CD4-positive, alpha-beta T cell treated with Interleukin-15 for 4 hours (primary cell): ENCODE measurements around the gene CNTNAP2.

Experiments used
- DNase-seq: peaks from one replicate; pipeline ENCODE4 v3.0.0-alpha.2; 2020; ENCODE audit warnings: low spot score

Gene CNTNAP2

GRCh38 chr7:147405621-147406020, 1289.0 kb downstream of the CNTNAP2 start:
- DNase-seq = no peak

DNA sequence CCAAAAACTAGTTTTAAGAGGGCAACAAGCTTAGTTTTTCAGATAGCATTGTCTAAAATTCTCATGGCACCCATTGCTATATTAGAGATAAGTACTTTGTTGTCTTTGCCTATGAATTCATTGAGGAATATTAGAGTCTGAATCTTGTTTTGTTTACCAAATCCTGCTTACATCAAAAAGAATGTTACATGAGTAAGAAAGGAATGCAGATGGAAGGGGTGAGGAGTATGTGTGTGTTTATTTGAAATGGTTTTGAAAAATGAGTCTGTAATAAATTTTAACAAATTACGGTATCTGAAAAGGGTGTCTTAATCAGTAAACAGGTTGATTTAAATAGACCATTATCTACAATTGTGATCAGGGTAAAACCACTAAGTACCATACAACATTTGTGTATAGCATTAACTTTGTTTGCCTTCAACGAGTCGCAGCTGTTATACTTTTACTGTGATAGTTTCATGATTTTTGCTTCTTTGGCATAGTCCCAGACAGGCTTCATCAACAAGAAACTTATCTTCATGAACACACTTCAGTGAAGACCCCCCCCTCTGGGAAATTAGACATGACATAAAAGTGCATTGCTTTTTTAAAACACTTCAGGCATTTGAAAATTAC, 1290.0 kb downstream of the CNTNAP2 start:
- DNase-seq = no peak

GRCh38 chr7:147411096-147411495, 1294.5 kb downstream of the CNTNAP2 start:
- no peak for DNase-seq

- no peak for DNase-seq
These were observed 1295.5 kb downstream of the CNTNAP2 start for GRCh38 chr7:147412109-147412508.

- DNase-seq = no peak
These were observed 1296.4 kb downstream of the CNTNAP2 start for GRCh38 chr7:147412782-147413556.

DNA sequence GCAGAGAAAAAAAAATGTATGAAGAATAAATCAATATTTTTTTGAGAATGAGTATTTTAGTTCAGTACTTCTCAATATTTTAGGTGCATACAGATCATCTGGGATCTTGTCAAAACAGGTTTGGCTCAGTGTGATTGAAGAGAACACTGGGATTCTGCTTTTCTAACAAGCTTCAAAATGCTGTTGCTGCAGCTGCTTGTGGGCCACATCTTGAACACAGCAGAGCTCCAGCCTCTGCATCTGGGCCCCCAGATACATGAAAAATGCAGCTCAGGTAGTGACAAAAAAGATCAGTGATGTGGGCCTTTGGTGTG, 1296.9 kb downstream of the CNTNAP2 start:
- no peak for DNase-seq

DNA sequence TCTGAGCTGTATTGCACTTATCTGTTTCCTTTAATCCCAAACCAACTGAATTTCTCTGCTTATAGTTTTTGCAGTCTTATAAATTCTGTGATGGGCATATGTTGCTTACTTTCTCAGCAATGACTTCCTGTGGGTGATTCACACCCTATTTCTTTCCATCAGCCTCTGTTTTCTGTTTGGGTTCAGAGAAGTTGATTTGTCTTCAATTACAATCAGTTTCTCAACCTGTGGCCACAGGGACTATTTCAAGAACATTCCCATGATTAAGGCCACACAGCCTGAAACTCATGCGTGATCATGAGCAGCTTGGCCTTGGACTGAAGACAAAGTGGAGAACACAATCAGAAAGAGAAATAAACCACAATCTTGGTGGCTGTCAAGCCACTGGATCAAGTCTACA, 1299.4 kb downstream of the CNTNAP2 start:
- DNase-seq = no peak

- DNase-seq = no peak
These were observed 1302.4 kb downstream of the CNTNAP2 start for GRCh38 chr7:147418966-147419365.

DNA sequence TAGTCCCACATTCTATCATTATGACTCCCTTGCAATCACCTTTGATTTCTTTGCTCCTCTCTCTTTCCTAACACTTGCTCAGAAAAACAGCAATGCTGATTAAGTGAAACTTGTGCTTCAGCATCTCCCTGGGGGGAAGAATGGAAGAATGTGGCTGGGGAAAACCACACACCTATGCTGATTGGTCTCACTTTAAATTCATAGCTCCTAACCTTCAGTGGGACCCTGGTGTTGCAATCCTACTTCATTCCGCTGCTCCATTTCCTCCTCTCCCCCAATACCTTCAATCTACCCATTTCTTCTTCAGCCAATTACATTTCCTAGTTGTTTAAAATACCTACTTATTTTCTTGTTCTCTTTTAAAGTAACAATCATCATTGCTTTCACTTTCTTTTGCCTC, 1307.3 kb downstream of the CNTNAP2 start:
- DNase-seq = no peak

- no peak for DNase-seq
These were observed 1311.5 kb downstream of the CNTNAP2 start for GRCh38 chr7:147428075-147428474.

GRCh38 chr7:147429961-147430360, 1313.4 kb downstream of the CNTNAP2 start:
- no peak for DNase-seq

- DNase-seq = no peak
These were observed 1315.5 kb downstream of the CNTNAP2 start for GRCh38 chr7:147432079-147432478.

GRCh38 chr7:147432576-147432975, 1316.0 kb downstream of the CNTNAP2 start:
- DNase-seq = no peak

GRCh38 chr7:147436718-147437117, 1320.1 kb downstream of the CNTNAP2 start:
- DNase-seq = no peak

DNA sequence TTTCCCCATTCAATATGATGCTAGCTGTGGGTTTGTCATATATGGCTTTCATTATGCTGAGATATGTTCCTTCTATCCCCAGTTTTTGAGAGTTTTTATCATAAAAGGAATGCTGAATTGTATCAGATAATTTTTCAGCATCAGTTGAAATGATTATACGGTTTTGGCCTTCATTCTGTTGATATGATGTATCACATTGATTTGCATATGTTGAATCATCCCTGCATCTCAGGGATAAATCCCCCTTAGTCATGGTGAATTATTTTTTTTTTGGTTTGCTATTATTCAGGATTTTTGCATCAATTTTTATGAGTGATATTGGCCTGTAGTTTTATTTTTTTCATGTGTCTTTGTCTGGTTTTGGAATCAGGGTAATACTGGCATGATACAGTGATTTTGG, 1321.6 kb downstream of the CNTNAP2 start:
- DNase-seq = no peak

DNA sequence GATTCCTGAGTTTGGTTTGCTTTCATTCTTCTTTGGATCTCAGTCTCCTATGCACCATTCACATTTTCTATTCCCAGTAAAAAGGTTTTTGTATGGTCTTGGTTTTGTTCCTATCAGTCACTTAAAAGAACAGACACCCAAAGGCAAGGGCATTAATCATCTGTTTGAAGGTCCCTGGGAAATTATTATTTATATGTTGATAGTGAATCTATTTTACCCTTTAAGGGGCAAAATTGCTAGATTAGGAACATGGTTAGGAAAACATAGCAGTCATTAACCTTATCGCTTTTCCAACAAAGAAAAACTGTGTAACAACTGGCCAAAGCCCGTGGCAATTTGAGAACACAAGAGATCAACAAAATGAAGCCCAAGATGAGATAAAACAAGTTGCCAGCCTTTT, 1327.3 kb downstream of the CNTNAP2 start:
- no peak for DNase-seq

GRCh38 chr7:147452816-147453215, 1336.2 kb downstream of the CNTNAP2 start:
- no peak for DNase-seq

DNA sequence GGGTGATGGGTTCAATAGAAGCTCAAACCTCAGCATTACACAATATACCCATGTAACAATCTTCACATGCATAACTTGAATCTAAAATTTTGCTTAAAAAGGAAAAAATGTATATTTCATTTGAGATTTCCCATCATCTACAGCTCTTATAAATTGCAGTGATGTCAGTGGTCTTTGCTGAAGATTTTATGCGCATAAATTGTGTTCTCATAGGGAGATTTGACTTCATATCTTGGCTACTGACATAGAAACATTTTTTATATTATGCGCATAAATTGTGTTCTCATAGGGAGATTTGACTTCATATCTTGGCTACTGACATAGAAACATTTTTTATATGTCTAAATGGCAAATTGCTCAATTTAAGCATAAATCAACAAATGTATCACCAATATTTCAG, 1348.6 kb downstream of the CNTNAP2 start:
- no peak for DNase-seq

- DNase-seq = no peak
These were observed 1356.0 kb downstream of the CNTNAP2 start for GRCh38 chr7:147472556-147472955.

DNA sequence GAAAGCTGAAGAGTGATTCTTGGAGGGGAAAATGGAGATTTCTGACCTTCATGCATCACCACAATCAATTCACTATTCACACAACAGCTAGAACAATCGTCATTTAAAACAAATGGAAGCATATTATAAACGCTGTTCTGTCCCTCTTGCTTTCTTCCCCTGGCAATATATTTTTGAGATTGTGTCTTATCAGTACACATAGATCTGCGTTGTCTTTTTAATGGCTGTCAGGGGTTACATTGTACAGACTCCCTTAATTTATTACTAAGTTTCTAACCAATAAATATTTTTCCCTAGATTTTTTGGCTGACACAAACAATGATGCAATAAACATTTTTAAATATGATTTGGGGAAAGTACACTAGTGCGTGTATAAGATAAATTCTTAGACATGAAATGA, 1358.3 kb downstream of the CNTNAP2 start:
- no peak for DNase-seq

GRCh38 chr7:147477526-147477925, 1360.9 kb downstream of the CNTNAP2 start:
- DNase-seq = no peak

DNA sequence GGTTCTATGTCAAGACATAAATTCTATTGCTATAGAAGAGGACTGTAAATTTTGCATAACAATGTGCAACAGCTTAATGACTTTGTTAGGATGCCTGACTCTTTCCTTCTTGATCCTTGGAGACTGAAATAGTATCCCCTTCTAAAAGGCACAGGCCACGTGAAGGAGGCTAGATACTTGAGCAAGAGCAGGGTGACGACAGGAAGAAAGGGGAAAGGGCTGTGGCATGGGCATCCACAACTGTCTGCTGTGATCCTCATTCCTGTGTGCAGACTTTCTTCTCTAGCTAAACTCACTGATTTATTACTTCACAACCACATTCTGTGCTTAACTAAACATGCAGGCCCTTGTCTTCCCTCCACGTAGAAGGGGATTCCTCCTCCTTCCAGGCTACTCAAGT, 1362.2 kb downstream of the CNTNAP2 start:
- DNase-seq = no peak

DNA sequence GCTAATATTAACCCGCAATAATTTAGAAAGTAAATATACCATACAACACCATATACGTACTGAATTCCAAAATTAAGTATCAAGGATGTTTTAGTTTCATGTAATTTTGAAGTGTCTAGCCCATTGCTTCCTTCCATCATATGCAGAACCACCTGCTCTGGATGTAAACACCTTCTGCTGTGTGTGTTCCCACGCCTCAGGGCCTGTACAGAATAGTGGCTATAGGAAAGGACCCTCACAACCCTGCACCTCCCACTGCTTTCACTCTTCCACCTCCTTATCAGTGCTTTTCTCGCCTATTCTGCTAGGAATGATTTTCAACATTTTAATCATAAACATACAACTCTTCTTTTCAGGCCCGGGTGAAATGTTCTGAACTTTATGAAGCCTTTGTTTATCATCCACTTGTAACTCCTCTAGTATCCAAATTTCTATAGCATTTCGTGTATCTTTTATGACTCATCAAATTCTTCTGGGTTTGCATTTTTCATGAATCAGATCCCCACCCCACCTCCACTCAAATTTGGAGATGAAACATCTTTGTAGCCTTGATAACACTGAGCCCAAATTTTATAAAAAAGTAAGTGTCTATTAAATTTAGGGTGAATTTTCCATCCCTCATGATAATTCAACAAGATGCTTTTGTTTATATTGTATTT, 1367.2 kb downstream of the CNTNAP2 start:
- no peak for DNase-seq
